Activated effector memory CD4-positive, alpha-beta T cell treated with Interleukin-2 at 50 U/mL for 16 hours (primary cell): Measurements from ENCODE around the gene ALDH1A2.

Source experiments
- DNase-seq: peaks from one replicate; pipeline ENCODE4 v3.0.0-alpha.2; 2020

The ALDH1A2 gene

DNA sequence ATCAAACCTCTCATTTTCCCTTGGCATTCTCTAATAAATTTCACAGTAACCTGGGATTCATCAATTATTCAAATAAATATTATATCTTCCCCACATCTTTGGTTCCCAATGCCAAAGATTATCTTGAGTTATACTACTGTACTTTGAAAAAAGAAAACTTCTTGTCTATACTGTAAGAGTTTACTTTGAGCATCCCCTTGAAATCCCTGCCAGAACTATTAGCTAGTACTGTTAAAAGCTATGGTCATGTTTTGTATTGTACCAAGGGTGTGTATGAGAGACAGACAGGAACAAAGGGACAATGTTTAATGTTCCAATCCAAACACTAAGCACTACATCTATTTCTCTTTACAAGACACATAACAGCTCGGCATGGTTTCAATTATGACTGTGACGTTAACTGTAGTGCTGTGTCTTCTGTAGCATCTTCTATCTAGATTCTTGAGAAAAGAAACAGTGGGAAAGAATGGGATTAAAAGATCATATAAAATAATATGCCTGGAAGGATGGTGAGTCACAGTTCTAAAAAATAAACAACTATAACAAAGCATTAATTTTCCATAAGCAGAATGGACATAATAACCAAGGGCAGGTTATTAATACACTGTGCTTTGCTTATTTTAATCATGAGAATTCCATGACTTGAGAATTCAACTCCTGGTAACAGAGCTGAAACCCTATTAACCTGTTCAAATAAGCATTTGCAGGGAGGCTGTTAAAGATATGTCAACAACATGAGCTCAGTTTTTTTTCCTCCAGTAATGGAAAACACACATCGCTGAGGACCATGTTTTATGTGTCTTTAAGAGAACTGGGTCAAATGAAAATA, 71.1 kb downstream of the ALDH1A2 start:
- no peak for DNase-seq

DNA sequence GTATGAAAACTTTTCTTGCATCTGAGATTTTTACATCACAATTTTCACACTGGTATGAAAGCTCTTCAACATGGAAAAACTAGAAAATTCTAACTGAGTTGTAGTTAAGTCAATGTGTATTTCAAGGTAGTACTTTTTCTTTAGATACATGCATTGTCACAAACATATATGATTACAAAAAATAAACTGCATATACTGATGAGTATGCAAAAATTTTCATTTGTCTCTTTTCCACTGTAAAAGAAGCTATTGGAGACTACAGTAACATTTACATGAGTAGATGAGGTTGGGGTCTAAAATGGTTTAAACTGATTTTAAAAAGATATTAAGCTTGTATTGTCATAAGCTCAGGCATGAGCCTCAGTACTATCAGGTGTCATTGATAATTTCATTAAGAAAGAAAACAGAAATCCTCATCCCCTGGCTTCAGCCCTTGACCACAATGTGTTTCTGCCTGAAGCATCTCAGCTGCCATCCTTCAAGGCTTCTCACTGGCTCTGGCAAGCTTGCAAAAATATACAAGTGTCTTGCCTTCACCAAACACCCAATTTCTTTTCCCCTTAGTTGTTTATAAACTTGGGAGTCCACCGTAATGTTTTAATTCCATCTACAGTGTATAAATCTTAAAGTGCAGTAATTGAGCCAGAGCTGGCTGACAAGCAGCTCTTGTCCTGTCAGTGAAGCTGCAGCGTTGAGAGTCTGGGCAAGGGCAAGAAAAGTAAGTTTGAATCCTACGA, 71.9 kb downstream of the ALDH1A2 start:
- DNase-seq = no peak

DNA sequence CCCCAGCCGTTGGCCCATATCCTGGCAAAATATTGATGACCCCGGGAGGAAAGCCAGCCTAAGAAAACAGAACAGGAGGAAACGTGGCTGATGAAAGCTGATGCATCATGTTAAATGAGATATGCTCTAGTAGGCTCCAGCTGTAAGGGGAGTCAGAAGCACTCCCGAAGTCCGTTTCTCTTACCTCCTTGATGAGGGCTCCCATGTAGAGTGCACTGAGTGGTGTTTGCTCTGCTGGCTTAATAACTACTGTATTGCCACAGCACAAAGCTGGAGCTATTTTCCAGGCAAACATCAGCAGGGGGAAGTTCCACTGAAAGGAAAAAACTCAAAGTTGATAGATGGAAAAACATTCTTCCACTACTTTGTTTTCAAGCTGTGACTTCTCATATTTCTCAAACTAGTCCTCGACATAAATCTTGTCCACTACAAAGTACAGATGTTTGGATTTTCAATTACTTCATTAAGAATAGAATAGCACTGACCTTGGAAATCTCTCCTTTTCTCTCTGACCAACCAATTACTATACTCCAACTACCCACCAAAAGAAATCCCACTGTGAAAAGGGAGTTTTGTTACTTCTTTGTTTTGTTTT, 72.7 kb downstream of the ALDH1A2 start:
- DNase-seq = no peak

GRCh38 chr15:57973534-57973933, 92.0 kb downstream of the ALDH1A2 start:
- DNase-seq = no peak

GRCh38 chr15:57972864-57973263, 92.6 kb downstream of the ALDH1A2 start:
- DNase-seq = no peak

GRCh38 chr15:57969996-57970395, 95.5 kb downstream of the ALDH1A2 start:
- no peak for DNase-seq

DNA sequence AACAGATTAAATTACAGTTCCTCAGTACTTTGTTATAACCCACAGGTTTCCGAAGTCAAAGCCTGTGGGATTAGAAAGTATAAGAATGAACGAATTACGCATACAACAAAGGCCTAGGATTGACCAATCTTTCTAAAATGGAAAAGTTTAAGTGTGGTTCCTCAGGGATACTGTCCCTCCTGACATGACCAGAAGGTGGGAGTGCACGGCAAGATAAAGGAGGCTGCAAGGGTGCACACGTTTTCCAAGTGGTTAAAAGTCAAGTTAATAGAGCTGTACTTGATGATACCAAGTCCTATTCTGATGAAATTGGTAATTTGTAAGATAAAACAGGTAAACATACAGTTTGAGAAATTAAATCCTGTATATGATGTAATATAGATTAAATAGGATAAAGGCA, 96.2 kb downstream of the ALDH1A2 start:
- DNase-seq = no peak

- no peak for DNase-seq
Measured at GRCh38 chr15:57962887-57963286, 102.6 kb downstream of the ALDH1A2 start.

- DNase-seq = no peak
Measured at GRCh38 chr15:57961919-57962318, 103.6 kb downstream of the ALDH1A2 start.

DNA sequence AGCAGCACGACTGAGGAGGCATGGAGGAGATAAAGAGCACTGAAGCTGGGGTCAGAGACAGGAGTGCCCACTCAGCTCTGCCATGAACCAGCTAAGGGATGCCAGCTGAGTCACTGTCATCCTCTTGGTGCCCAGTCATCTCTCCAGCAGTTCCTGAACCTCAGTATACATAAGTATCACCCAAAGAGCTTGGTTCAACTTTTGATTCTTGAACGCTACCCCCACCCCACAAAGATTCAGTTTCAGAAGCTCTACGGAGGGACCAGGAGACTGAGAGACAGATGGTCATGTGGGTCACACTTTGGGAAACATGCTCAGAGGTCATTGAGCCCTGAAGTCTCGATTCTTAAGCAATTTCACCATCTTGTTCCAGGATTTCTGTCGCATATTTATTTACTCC, 108.4 kb downstream of the ALDH1A2 start:
- DNase-seq = no peak

DNA sequence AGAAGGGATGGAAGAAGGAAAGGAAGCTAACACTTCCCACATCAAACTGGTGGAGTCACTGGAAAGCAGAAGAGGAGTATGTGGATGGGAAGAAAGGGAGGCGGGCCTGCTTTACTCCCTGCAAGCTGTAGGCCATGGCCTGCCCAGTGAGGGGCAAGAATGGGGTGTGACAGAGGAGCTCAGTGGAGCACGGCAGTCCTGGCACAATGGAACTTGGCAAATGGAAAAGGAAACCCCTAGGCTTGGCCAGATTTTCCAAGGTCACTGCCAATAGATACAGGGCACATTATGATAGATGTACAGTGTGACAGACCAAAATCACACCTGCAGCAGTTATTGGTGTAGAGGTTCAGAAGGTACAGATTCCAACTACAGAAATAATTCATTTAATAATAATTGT, 111.6 kb downstream of the ALDH1A2 start:
- no peak for DNase-seq

GRCh38 chr15:57951328-57951932, 114.1 kb downstream of the ALDH1A2 start:
- no peak for DNase-seq

- DNase-seq = no peak
Measured at GRCh38 chr15:57950381-57950946, 115.0 kb downstream of the ALDH1A2 start.

DNA sequence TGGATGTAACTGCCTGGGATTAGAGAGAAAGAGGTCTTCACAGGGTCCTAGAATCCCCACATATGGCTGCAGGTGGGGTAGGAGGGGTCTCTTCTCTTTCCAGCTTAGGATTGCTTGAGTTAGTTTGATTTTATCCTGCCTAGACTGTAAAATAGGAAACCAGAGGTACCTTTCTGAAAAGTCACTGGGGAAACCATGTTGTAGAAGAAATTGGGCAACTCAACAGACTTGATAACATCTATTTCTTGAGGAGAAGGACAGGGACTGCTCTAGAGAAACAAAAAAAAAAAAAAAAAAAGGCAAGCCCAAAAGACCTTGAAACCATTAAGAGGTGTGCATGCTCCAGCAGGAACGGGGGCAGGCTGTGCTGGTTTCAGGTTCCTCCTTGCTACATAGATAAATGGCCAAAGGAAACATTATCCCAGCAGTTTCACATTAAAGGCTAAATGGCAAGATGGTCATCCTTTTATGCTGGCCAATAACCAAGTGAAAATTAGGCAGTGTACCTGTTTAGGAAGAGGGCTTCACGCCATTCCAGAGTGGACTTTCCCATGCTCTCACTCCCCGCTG, 116.1 kb downstream of the ALDH1A2 start:
- no peak for DNase-seq

- DNase-seq = no peak
Measured at GRCh38 chr15:57948351-57949289, 116.9 kb downstream of the ALDH1A2 start.

GRCh38 chr15:57947781-57948180, 117.7 kb downstream of the ALDH1A2 start:
- no peak for DNase-seq

DNA sequence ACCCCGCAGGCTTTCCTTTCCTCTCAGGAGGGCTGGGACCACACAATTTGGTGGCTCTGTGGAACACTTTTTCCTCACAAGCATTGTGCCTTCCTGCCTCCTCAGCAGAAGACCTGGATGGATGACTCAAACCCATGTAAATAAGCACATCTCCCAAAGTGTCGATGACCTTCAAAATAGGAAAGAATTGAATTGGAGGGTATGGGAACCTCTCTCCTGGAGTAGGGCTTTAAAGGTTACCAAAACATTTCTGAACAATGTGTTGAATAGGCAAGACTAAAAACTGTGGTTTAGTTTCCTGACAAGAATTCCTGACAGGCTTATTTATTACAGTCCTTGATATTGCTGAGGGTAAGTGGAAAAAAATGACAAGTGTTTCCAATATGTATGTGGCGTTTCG, 118.2 kb downstream of the ALDH1A2 start:
- DNase-seq = no peak

GRCh38 chr15:57946491-57947048, 118.9 kb downstream of the ALDH1A2 start:
- no peak for DNase-seq

- no peak for DNase-seq
Measured at GRCh38 chr15:57945616-57946015, 119.9 kb downstream of the ALDH1A2 start.

DNA sequence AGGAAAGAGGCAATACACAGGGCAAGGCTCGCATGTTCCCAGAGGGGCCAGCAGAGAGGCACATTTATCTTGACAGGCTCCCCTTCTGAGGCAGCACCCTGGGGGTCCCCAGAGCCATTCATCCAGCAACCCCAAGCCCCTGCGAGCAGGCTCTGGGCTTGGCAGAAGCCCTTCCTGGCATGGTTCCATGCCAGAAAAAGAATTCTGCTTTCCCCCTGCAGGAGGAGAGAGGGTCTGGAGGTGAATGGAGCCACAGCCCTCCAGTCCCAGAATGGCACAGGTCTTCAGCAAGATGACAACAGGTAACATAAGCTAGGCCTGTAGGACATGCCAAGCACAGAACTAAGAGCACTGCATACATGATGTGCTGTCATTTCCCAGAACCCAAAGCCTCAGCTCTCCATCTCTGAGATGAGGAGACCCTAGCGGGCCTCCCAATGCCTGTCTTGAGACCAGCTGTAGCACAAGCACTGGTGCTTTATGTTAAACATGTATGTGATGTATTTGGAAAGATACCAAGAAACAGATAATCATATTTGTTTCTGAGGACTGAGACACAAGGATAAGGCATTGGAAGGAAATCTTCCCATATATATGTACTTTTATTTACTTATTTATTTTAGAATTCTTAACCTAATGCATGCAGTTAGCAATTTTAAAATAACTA, 121.6 kb downstream of the ALDH1A2 start:
- no peak for DNase-seq

GRCh38 chr15:57943171-57943570, 122.3 kb downstream of the ALDH1A2 start:
- DNase-seq = no peak
